Kidney epithelial cell (primary cell): Measurements from ENCODE around the gene ASB1. TPM values are rescaled to one million over a fixed set of nuclear protein-coding genes. Genes with fewer than 3 reads are reported as not detected.

Source experiments
- DNase-seq: peaks from one replicate; pipeline ENCODE4 v3.0.0-alpha.2; 2010; ENCODE audit warnings: low read depth
- H3K27me3 ChIP-seq: 2 replicates; pipeline ENCODE4 v1.6.0; 2011; ENCODE audit warnings: low read length; ENCODE audit not compliant: control insufficient read depth, insufficient read depth
- H3K36me3 ChIP-seq: 2 replicates; pipeline ENCODE4 v1.5.1; 2011; ENCODE audit warnings: low read length; ENCODE audit not compliant: control insufficient read depth, insufficient read depth
- H3K4me3 ChIP-seq: 2 replicates; pipeline ENCODE4 v1.5.1; 2011; ENCODE audit warnings: low read depth, mild to moderate bottlenecking, control low read depth, low read length
- CTCF ChIP-seq: IDR thresholded peaks from 2 replicates; pipeline ENCODE4 v1.5.1; 2011; ENCODE audit warnings: mild to moderate bottlenecking, moderate library complexity, low read length, control low read depth, inconsistent platforms; ENCODE audit not compliant: insufficient read depth, poor library complexity, severe bottlenecking
- total RNA-seq: library from RNA; depleted of rRNA; stranded (reverse); fragments of >200 nt; gene quantifications from 2 replicates; pipeline ENCODE4 v1.2.3, GENCODE V29; 2015

The ASB1 gene
- total RNA-seq, 1 donor from 2014 or later, result 23.0 TPM

GRCh38 chr2:238420442-238420841, 6.3 kb upstream of the ASB1 start:
- no peak for DNase-seq
- Histone ChIP-seq H3K27me3 (no peaks in the 10 kb centered on the region), H3K4me3 (no peak overlapping the region), H3K36me3 (no peaks in the 10 kb centered on the region)
- TF ChIP-seq CTCF, result no peak

- DNase-seq, result no peak
- Histone ChIP-seq H3K4me3 (no peak overlapping the region), H3K27me3 (no peaks in the 10 kb centered on the region), H3K36me3 (no peaks in the 10 kb centered on the region)
- TF ChIP-seq CTCF, result no peak
Measured at GRCh38 chr2:238420878-238421694, 5.6 kb upstream of the ASB1 start.

- no peaks in the 10 kb centered on the region for H3K36me3 ChIP-seq
- no peaks in the 10 kb centered on the region for H3K27me3 ChIP-seq
- no peak for TF ChIP-seq CTCF
- no peak overlapping the region for H3K4me3 ChIP-seq
- DNase-seq, result no peak
Measured at GRCh38 chr2:238421695-238422035, 5.1 kb upstream of the ASB1 start.

GRCh38 chr2:238422285-238422684, 4.4 kb upstream of the ASB1 start:
- no peak for DNase-seq
- TF ChIP-seq CTCF, result no peak
- H3K36me3 ChIP-seq, result no peaks in the 10 kb centered on the region

GRCh38 chr2:238422940-238423339, 3.8 kb upstream of the ASB1 start:
- no peak for DNase-seq
- H3K4me3 ChIP-seq, result no peak overlapping the region
- H3K36me3 ChIP-seq, result no peaks in the 10 kb centered on the region
- no peaks in the 10 kb centered on the region for H3K27me3 ChIP-seq
- no peak for TF ChIP-seq CTCF

More at GRCh38 chr2:238422285-238422684, 4.4 kb upstream of the ASB1 start:
- no peaks in the 10 kb centered on the region for H3K27me3 ChIP-seq
- no peak overlapping the region for H3K4me3 ChIP-seq
